GM21529 (cell line): ENCODE data around the gene TTLL12.
A peak's percentile ranks its signal among the peaks of the same experiment; 100 is the strongest.

ENCODE experiments used
- ATAC-seq: cut with Tn5 transposase; IDR thresholded peaks from one replicate; pipeline ENCODE4 v1.9.1; 2021; ENCODE audit not compliant: unreplicated experiment

The TTLL12 gene

GRCh38 chr22:43200555-43200954, 13.6 kb upstream of the TTLL12 start:
- no peak for ATAC-seq

- ATAC-seq: no peak
Measured at GRCh38 chr22:43200031-43200430, 13.1 kb upstream of the TTLL12 start.

DNA sequence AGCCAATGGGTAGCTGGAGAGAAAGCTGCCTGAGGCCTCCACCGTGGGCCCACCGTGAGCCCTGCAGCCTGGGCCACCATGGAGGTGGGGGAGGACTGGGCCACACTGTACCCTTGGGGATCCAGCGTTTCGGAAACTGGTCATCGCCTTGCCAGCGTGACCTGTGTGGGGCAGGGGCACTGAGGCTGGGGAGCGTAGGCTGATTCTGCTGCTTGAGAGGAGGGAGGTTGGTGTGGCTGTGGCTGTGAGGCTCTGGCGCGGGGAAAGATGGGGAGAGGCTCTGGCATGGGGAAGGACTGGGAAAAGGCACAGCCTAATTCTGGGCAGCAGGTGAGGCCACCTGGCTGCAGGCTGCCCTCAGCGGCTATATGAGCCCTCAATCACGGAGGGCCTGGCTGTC, 12.6 kb upstream of the TTLL12 start:
- ATAC-seq: no peak

DNA sequence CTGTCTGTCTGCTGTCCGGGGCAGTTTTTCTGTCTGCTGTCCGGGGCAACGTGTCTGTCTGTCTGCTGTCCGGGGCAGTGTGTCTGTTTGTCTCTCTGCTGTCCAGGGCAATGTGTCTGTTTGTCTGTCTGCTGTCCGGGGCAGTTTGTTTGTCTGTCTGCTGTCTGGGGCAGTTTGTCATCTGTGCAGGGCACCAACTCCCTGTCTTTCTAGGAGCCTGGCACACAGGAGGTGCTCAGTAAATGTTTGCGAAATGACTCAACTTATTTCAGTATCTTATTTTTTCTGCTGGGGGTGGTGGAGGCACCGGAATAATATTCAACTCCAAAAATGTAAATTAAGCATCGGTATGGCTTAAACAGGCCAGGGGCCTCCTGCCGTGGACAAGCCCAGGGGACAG, 12.0 kb upstream of the TTLL12 start:
- no peak for ATAC-seq

DNA sequence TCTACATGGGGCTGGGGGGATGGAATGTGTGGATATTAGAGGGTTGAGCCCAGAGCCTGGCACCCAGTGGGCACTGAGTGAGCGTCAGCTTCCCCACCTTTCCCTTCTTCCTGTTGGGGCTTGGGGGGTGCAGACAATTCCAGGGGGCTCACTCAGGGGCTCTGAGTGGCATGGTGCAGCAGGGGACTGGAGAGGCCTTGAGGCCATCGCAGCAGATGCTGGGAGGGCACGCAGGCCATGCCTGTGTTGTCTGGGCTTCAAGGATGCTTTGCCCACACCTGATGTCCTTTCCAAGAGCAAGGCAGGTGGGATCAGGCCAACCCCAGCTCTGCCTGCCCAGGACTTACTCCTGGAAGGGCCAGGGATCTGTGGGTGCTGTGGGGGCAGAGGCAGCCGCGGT, 11.2 kb upstream of the TTLL12 start:
- no peak for ATAC-seq

- no peak for ATAC-seq
Measured at GRCh38 chr22:43197271-43197941, 10.5 kb upstream of the TTLL12 start.

- ATAC-seq: no peak
Measured at GRCh38 chr22:43191831-43192230, 4.9 kb upstream of the TTLL12 start.

GRCh38 chr22:43188829-43189545, 2.1 kb upstream of the TTLL12 start:
- ATAC-seq: no peak

DNA sequence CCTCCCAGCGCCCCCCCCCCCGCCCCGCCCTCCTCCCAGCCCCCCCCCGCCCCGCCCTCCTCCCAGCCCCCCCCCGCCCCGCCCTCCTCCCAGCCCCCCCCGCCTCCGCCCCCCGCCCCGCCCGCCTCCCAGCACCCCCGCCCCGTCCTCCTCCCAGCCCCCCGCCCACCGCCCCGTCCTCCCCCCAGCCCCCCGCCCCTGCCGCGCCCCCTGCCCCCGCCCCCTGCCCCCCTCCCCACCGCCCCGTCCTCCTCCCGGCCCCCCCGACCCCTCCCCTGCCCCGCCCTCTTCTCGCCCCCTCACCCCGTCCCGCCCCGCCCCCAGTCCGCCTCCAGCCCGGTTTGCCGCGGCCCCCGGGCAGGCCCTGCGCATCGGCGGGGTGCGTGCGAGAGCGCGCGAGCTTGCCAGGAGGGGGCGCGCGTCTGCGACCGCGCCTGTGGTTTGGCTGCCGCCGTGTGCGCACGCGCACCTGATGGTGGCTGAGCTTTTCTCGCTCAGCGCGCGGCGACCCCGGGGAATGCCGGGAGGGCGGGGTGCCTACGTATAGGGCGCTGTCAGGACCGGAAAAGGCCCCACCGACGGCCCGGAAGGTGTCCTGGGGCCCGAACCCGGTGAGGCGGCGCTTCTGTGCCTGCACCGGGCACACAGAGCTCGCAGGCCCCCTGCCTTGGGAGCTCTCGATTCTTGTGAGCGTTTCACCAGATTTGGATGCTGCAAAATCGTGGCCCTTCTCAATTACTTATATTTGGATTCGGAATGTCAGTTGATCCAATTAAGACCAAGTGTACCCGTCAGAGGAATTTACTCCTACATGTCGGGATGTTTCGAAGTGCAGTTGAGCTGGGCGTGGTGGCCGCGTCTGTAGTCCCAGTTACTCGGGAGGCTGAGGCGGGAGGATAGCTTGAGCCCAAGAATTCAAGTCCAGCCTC, 501 bp upstream of the TTLL12 start:
- peak; percentile 80 for ATAC-seq

DNA sequence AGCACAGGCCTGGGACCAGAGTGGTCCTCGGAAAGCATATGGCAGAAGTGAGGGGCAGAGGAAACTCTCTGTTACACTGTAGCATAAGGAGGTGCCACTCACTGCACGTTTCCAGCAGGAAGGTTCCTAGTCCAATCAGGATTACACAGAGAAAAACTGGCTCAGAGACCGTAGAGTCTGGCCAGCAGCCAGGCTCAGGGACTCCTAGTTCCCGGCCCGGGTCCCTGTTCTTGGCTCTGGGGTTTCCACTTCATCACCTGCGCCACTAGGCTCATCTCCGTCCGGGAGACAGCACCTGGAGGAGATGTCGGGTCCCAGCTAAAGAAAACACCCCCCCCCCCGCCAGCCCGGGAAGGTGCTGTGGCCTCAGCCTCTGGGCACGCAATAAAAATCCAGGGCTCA, 1.1 kb downstream of the TTLL12 start:
- ATAC-seq: no peak

GRCh38 chr22:43183496-43184277, 3.2 kb downstream of the TTLL12 start:
- no peak for ATAC-seq

DNA sequence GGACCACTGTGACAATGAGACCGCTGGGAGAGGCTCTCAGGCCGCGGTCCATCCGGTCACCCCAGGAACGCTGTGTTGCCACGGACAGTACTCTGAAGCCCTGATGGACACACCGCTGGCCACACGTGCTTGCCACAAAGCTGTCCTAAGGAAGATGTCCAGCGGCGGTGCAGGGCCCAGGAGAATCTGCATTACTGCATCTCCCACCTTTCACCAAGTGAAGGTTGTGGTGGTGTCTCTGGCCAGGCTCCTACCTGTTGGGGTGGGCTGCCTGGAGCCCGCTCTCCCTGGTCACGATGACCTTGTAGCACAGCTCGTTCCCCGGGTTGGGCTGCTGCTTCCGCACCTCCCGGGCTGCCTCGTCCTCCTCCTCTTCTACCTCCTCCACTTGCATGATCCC, 4.2 kb downstream of the TTLL12 start:
- ATAC-seq: no peak

DNA sequence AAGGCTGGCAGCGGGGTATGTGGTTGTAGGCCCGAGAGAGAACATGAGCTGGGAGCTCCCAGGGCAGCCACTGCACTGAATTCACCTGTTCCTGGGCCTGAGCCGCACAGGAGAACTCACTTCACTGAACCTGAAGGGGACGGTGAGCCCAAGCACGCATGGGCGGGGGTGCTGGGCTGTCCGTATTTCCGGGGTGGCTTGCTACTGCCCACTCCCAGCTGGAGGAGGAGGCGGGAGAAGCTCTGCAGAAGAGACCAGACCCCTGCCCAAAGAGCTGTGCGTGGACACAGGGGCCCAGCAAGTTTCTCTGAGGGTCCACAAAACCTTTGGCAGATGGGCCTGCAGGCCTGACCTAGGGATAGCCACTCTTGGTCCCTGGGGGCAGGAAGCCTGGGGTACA, 4.8 kb downstream of the TTLL12 start:
- no peak for ATAC-seq

GRCh38 chr22:43181321-43182076, 5.4 kb downstream of the TTLL12 start:
- ATAC-seq: no peak

- ATAC-seq: no peak
Measured at GRCh38 chr22:43180670-43181069, 6.3 kb downstream of the TTLL12 start.

- no peak for ATAC-seq
Measured at GRCh38 chr22:43179911-43180195, 7.1 kb downstream of the TTLL12 start.

- ATAC-seq: no peak
Measured at GRCh38 chr22:43179146-43179910, 7.6 kb downstream of the TTLL12 start.

- ATAC-seq: no peak
Measured at GRCh38 chr22:43177479-43177878, 9.5 kb downstream of the TTLL12 start.

DNA sequence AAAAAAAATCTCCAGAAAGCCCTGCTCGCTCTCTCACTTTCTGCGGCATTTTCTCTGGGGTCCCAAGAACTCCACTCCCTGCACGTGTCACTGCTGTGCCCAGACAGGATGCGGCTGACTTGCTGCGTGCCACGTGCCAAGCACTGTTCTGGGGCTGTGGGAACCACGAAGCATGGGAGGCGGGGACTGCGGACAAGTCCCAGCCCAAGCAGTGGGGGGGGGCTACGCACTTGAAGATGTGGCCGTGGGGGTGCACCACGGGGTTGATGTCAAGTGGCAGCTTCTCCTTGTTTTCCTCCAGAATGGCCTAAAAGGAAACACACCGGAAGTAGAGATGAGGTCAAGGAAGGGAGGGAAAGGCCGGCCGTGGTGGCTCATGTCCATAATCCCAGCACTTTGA, 10.8 kb downstream of the TTLL12 start:
- no peak for ATAC-seq
